IMR-90 (cell line): ENCODE data around the gene RPL4. TPM values are rescaled to one million over a fixed set of nuclear protein-coding genes. Genes with fewer than 3 reads are reported as not detected.

ENCODE experiments used
- ATAC-seq: fragments of 200-7000 bp; cut with Tn5 transposase; 2 replicates; pipeline ENCODE4 v1.9.1; 2020; ENCODE audit warnings: low read depth, mild to moderate bottlenecking, moderate library complexity
- BruUV-seq: library from RNA; stranded (reverse); fragments of 400-500 nt; replicated peaks from 2 replicates; lab custom pipeline; 2021; lab: Mats Ljungman, UMichigan
- CTCF ChIA-PET: fragments of 300-600 bp; formaldehyde crosslinking; extraction: SDS; loops from one replicate; lab custom pipeline; 2021; ENCODE audit warnings: antibody characterized with exemption; lab: Yijun Ruan, JAX
- POLR2A ChIA-PET: fragments of 300-600 bp; sonication (Branson Sonifier 250); formaldehyde crosslinking; loops from one replicate; lab custom pipeline; 2022; ENCODE audit warnings: antibody characterized with exemption; ENCODE audit not compliant: unreplicated experiment; lab: Charles Lee
- DNase-seq: peaks from one replicate; pipeline ENCODE4 v3.0.0; 2013
- H2AFZ ChIP-seq: replicated peaks from 2 replicates; pipeline ENCODE3; 2013; ENCODE audit warnings: low read length, mild to moderate bottlenecking; ENCODE audit not compliant: poor library complexity
- H2AK5ac ChIP-seq: 2 replicates; pipeline ENCODE4 v1.6.1; 2013; ENCODE audit warnings: low read depth, low read length, inconsistent platforms
- H2AK9ac ChIP-seq: replicated peaks from 2 replicates; pipeline ENCODE3; 2013; ENCODE audit warnings: mild to moderate bottlenecking, low read depth, low read length, moderate library complexity; ENCODE audit not compliant: poor library complexity
- H2BK120ac ChIP-seq: 2 replicates; pipeline ENCODE4 v1.6.1; 2013; ENCODE audit warnings: low read depth, low read length, inconsistent platforms
- H2BK15ac ChIP-seq: 3 replicates; pipeline ENCODE4 v1.6.1; 2013; ENCODE audit warnings: low read depth, low read length, inconsistent platforms
- H2BK20ac ChIP-seq: 2 replicates; pipeline ENCODE4 v1.6.1; 2013; ENCODE audit warnings: low read depth, mild to moderate bottlenecking, inconsistent platforms, low read length, moderate library complexity
- H2BK5ac ChIP-seq: 2 replicates; pipeline ENCODE4 v1.6.1; 2013; ENCODE audit warnings: mild to moderate bottlenecking, low read depth, low read length, inconsistent platforms; ENCODE audit not compliant: poor library complexity, severe bottlenecking
- H3K14ac ChIP-seq: replicated peaks from 2 replicates; pipeline ENCODE4 v1.6.1; 2013; ENCODE audit warnings: low read depth, low read length, inconsistent platforms
- H3K18ac ChIP-seq: 2 replicates; pipeline ENCODE4 v1.6.1; 2013; ENCODE audit warnings: low read depth, low read length, control low read depth
- H3K23ac ChIP-seq: 2 replicates; pipeline ENCODE4 v1.6.1; 2013; ENCODE audit warnings: low read depth, low read length, inconsistent platforms
- H3K27ac ChIP-seq: 2 replicates; pipeline ENCODE4 v1.5.1; 2013; ENCODE audit warnings: mild to moderate bottlenecking, control low read depth, low read length; ENCODE audit not compliant: insufficient read depth
- H3K27me3 ChIP-seq: 2 replicates; pipeline ENCODE4 v1.6.1; 2013; ENCODE audit warnings: low read length; ENCODE audit not compliant: control insufficient read depth, insufficient read depth
- H3K36me3 ChIP-seq: 2 replicates; pipeline ENCODE4 v1.6.1; 2013; ENCODE audit warnings: low read length, mixed read lengths; ENCODE audit not compliant: control insufficient read depth, insufficient read depth
- H3K4ac ChIP-seq: 2 replicates; pipeline ENCODE4 v1.6.1; 2013; ENCODE audit warnings: low read depth, low read length, inconsistent platforms
- H3K4me1 ChIP-seq: 2 replicates; pipeline ENCODE4 v1.6.1; 2013; ENCODE audit warnings: low read length, mixed read lengths; ENCODE audit not compliant: control insufficient read depth, insufficient read depth
- H3K4me2 ChIP-seq: 2 replicates; pipeline ENCODE4 v1.6.1; 2013; ENCODE audit warnings: low read depth, mild to moderate bottlenecking, control low read depth, low read length, moderate library complexity
- H3K4me3 ChIP-seq: 2 replicates; pipeline ENCODE4 v1.5.1; 2013; ENCODE audit warnings: low read depth, mild to moderate bottlenecking, control low read depth, low read length, moderate library complexity; ENCODE audit not compliant: insufficient read depth
- H3K56ac ChIP-seq: 2 replicates; pipeline ENCODE4 v1.6.1; 2013; ENCODE audit warnings: low read length, inconsistent platforms; ENCODE audit not compliant: insufficient read depth; ENCODE audit errors: extremely low read depth
- H3K79me1 ChIP-seq, 2 experiments: 2 replicates each; pipeline ENCODE4 v1.6.1; 2013; ENCODE audit warnings: low read length in 2 of 2, inconsistent platforms in 1 of 2, low read depth in 1 of 2
- H3K9ac ChIP-seq: 2 replicates; pipeline ENCODE4 v1.6.1; 2013; ENCODE audit warnings: low read depth, low read length, control low read depth
- H3K9me1 ChIP-seq: 2 replicates; pipeline ENCODE4 v1.6.1; 2013; ENCODE audit warnings: low read length, inconsistent platforms; ENCODE audit not compliant: insufficient read depth
- H3K9me3 ChIP-seq: 2 replicates; pipeline ENCODE4 v1.6.1; 2013; ENCODE audit warnings: low read length; ENCODE audit not compliant: control insufficient read depth, insufficient read depth
- H4K20me1 ChIP-seq: 2 replicates; pipeline ENCODE4 v1.6.1; 2013; ENCODE audit warnings: low read length, inconsistent platforms; ENCODE audit not compliant: insufficient read depth
- H4K5ac ChIP-seq: 2 replicates; pipeline ENCODE4 v1.6.1; 2013; ENCODE audit warnings: mild to moderate bottlenecking, low read depth, low read length, control low read depth
- H4K8ac ChIP-seq, 2 experiments: 2 replicates each; pipeline ENCODE4 v1.6.1; 2013; ENCODE audit warnings: low read depth in 2 of 2, low read length in 2 of 2, control low read depth in 1 of 2, inconsistent platforms in 1 of 2
- H4K91ac ChIP-seq: 2 replicates; pipeline ENCODE4 v1.6.1; 2013; ENCODE audit warnings: low read depth, low read length, inconsistent platforms; ENCODE audit not compliant: insufficient read depth
- BHLHE40 ChIP-seq: fragments of 150-350 bp; IDR thresholded peaks from 2 replicates; pipeline ENCODE4 v1.6.1; 2016; ENCODE audit warnings: mild to moderate bottlenecking, low read depth, low read length
- CEBPB ChIP-seq: IDR thresholded peaks from 2 replicates; pipeline ENCODE4 v1.6.1; 2012; ENCODE audit warnings: low read depth, low read length, improper control_type of control experiment
- CHD1 ChIP-seq: IDR thresholded peaks from 2 replicates; pipeline ENCODE4 v1.6.1; 2012; ENCODE audit warnings: low read depth, low read length, improper control_type of control experiment
- CTCF ChIP-seq: conservative IDR thresholded peaks from 2 replicates; pipeline ENCODE4 v1.5.1; 2012; ENCODE audit warnings: mild to moderate bottlenecking, low read depth, low read length, improper control_type of control experiment
- FOS ChIP-seq: fragments of 150-350 bp; IDR thresholded peaks from 2 replicates; pipeline ENCODE4 v1.6.1; 2016; ENCODE audit warnings: low read depth, low read length
- MAFK ChIP-seq: IDR thresholded peaks from 2 replicates; pipeline ENCODE4 v1.6.1; 2012; ENCODE audit warnings: low read depth, low read length, improper control_type of control experiment
- MAZ ChIP-seq: IDR thresholded peaks from 2 replicates; pipeline ENCODE4 v1.6.1; 2012; ENCODE audit warnings: low read depth, mild to moderate bottlenecking, low read length, improper control_type of control experiment, moderate library complexity, borderline replicate concordance
- MXI1 ChIP-seq: IDR thresholded peaks from 2 replicates; pipeline ENCODE4 v1.6.1; 2012; ENCODE audit warnings: low read depth, mild to moderate bottlenecking, low read length, moderate library complexity, borderline replicate concordance
- NFE2L2 ChIP-seq: fragments of 150-350 bp; IDR thresholded peaks from 2 replicates; pipeline ENCODE4 v1.6.1; 2016; ENCODE audit warnings: low read depth, mild to moderate bottlenecking, low read length
- POLR2A ChIP-seq: IDR thresholded peaks from 2 replicates; pipeline ENCODE4 v1.6.1; 2012; ENCODE audit warnings: mild to moderate bottlenecking, low read depth, low read length
- RAD21 ChIP-seq: IDR thresholded peaks from 2 replicates; pipeline ENCODE4 v1.6.1; 2012; ENCODE audit warnings: low read length, improper control_type of control experiment
- RCOR1 ChIP-seq: IDR thresholded peaks from 2 replicates; pipeline ENCODE4 v1.6.1; 2012; ENCODE audit warnings: mild to moderate bottlenecking, low read length, improper control_type of control experiment; ENCODE audit not compliant: insufficient replicate concordance
- RFX5 ChIP-seq: IDR thresholded peaks from 2 replicates; pipeline ENCODE4 v1.8.0; 2012; ENCODE audit warnings: low read depth, mild to moderate bottlenecking, low read length, moderate library complexity
- SMC3 ChIP-seq: fragments of 150-350 bp; IDR thresholded peaks from 2 replicates; pipeline ENCODE4 v1.6.1; 2016; ENCODE audit warnings: low read depth, mild to moderate bottlenecking, antibody characterized with exemption, low read length, moderate library complexity
- USF2 ChIP-seq: fragments of 150-350 bp; IDR thresholded peaks from 2 replicates; pipeline ENCODE4 v1.6.1; 2017; ENCODE audit warnings: mild to moderate bottlenecking, antibody characterized with exemption, low read length, low read depth
- WGBS, 2 experiments: methylation state at CpG; one replicate each; pipeline versions ENCODE4 v1.1.5 to v1.1.7; 2013; ENCODE audit warnings: missing lambda C conversion rate in 2 of 2; ENCODE audit not compliant: insufficient read length in 1 of 2; ENCODE audit errors: extremely low coverage in 2 of 2; 5-methylcytosine and 5-hydroxymethylcytosine counted together
- dilution Hi-C: fragments of 300-500 bp; cut with HindIII; formaldehyde crosslinking; loops from one replicate; pipeline ENCODE4 v1.14.3; 2018; ENCODE audit warnings: low sequenced_read_pairs; ENCODE audit not compliant: unreplicated experiment
- in situ Hi-C: fragments of 300-500 bp; cut with MboI; formaldehyde crosslinking; loops from 3 replicates; pipeline ENCODE4 v1.14.3; 2019; ENCODE audit warnings: low sequenced_read_pairs, inconsistent platforms, mixed read lengths
- intact Hi-C: fragments of 100-400 bp; cut with micrococcal nuclease; formaldehyde crosslinking; loops from 2 replicates; pipeline ENCODE4 v1.10.0; 2022
- polyA plus RNA-seq, 3 experiments: library from polyadenylated mRNA; depleted of rRNA; stranded (reverse); fragments of >200 nt; gene quantifications; 2 replicates each; pipeline ENCODE4 v1.2.3, GENCODE V29; 2012; ENCODE audit warnings: low replicate concordance in 1 of 3
- total RNA-seq: library from RNA; depleted of rRNA; stranded (reverse); fragments of >200 nt; gene quantifications from 2 replicates; pipeline ENCODE4 v1.2.3, GENCODE V29; 2012
- TF ChIP-seq, protein P1 (sequence below): fragments of 150-350 bp; IDR thresholded peaks from 2 replicates; pipeline ENCODE4 v1.6.1; 2016; ENCODE audit warnings: low read depth, mild to moderate bottlenecking, low read length, moderate library complexity, borderline replicate concordance

The RPL4 gene
- total and polyA plus RNA-seq, 2 of the 4 experiments (the other 2 are of a cell fraction), result 4,083 to 13,244 TPM

- Histone ChIP-seq H3K4me3 (no peak overlapping the region), H4K8ac (no peak overlapping the region), H2AK5ac (no peak overlapping the region), H2BK120ac (no peak overlapping the region), H4K20me1 (no peaks in the 10 kb centered on the region; the same call in 1 of the 2 replicates), H2BK5ac (no peak overlapping the region), H3K18ac (no peak overlapping the region), H3K27ac (no peak overlapping the region), H3K36me3 (peaks cover 12% of the 10 kb centered on the region), H3K9ac (no peak overlapping the region), H2BK20ac (no peak overlapping the region), H3K9me1 (peaks cover 8% of the 10 kb centered on the region; the same call in 1 of the 2 replicates), H4K5ac (no peak overlapping the region), H3K4me1 (no peaks in the 10 kb centered on the region), H3K4me2 (no peak overlapping the region), H3K14ac (no peak overlapping the region), H2BK15ac (no peak overlapping the region), H3K56ac (no peak overlapping the region), H3K4ac (no peak overlapping the region), H3K79me1 (peaks cover 11 to 27% of the 10 kb centered on the region in 2 experiments), H2AK9ac (no peak overlapping the region), H2AFZ (no peak overlapping the region), H3K27me3 (no peaks in the 10 kb centered on the region), H4K91ac (no peak overlapping the region), H3K9me3 (no peaks in the 10 kb centered on the region), H3K23ac (no peak overlapping the region)
- dilution Hi-C loops, result no loop called here
- intact Hi-C loops, result no loop called here
- ChIA-PET CTCF (no interaction called here), POLR2A (no interaction called here)
- no peak for DNase-seq
- no TSS peak for BruUV-seq
- TF ChIP-seq CTCF (no peak), MXI1 (no peak), POLR2A (no peak), RFX5 (no peak), SMC3 (no peak), NFE2L2 (no peak), MAFK (no peak), RAD21 (no peak), BHLHE40 (no peak), CHD1 (no peak), CEBPB (no peak), RCOR1 (no peak), FOS (no peak), USF2 (no peak), MAZ (no peak)
- TF ChIP-seq, protein P1, sequence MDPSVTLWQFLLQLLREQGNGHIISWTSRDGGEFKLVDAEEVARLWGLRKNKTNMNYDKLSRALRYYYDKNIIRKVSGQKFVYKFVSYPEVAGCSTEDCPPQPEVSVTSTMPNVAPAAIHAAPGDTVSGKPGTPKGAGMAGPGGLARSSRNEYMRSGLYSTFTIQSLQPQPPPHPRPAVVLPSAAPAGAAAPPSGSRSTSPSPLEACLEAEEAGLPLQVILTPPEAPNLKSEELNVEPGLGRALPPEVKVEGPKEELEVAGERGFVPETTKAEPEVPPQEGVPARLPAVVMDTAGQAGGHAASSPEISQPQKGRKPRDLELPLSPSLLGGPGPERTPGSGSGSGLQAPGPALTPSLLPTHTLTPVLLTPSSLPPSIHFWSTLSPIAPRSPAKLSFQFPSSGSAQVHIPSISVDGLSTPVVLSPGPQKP, result no peak
- in situ Hi-C loops, result no loop called here
- ATAC-seq, result no peak
- 100% methylated on average over 2 of the region's 4 CpGs; no CpG with 5 or more reads in 1 of the 2 experiments for WGBS, 2 experiments
Measured at GRCh38 chr15:66452420-66452819, 52.2 kb downstream of the RPL4 start.
